SK-N-SH (cell line): ENCODE measurements around the gene ARPIN.

Source experiments
- CHD2 ChIP-seq: fragments of 150-350 bp; IDR thresholded peaks from 2 replicates; pipeline ENCODE4 v1.6.1; 2018; ENCODE audit warnings: low read length; ENCODE audit not compliant: partially characterized antibody
- EZH2phosphoT487 ChIP-seq: fragments of 200-600 bp; sonication (generic); IDR thresholded peaks from 2 replicates; pipeline ENCODE4 v1.6.1; 2017; ENCODE audit warnings: low read depth, mixed run types, mild to moderate bottlenecking, antibody characterized with exemption, moderate library complexity, borderline replicate concordance
- FOXM1 ChIP-seq: IDR thresholded peaks from 2 replicates; pipeline ENCODE4 v1.4.0; 2012; ENCODE audit warnings: low read depth, mild to moderate bottlenecking
- JUND ChIP-seq: IDR thresholded peaks from 2 replicates; pipeline ENCODE4 v1.4.0; 2012
- MAX ChIP-seq: IDR thresholded peaks from 2 replicates; pipeline ENCODE4 v1.4.0; 2012; ENCODE audit warnings: low read depth
- RAD21 ChIP-seq: IDR thresholded peaks from 2 replicates; pipeline ENCODE4 v1.6.1; 2012; ENCODE audit warnings: mild to moderate bottlenecking, low read length
- SIN3A ChIP-seq: IDR thresholded peaks from 2 replicates; pipeline ENCODE4 v1.6.1; 2012; ENCODE audit warnings: low read depth, mild to moderate bottlenecking, low read length, moderate library complexity, borderline replicate concordance
- TCF12 ChIP-seq: IDR thresholded peaks from 2 replicates; pipeline ENCODE4 v1.4.0; 2012
- YY1 ChIP-seq: IDR thresholded peaks from 2 replicates; pipeline ENCODE4 v1.4.0; 2012; ENCODE audit warnings: low read depth, mild to moderate bottlenecking
- TF ChIP-seq, protein P1 (sequence below): fragments of 200-600 bp; sonication (generic); IDR thresholded peaks from 2 replicates; pipeline ENCODE4 v1.6.1; 2017; ENCODE audit warnings: antibody characterized with exemption, mild to moderate bottlenecking, moderate library complexity
- TF ChIP-seq, protein P2 (sequence below): fragments of 150-350 bp; IDR thresholded peaks from 2 replicates; pipeline ENCODE4 v1.6.1; 2017; ENCODE audit warnings: antibody characterized with exemption, low read length, low read depth, borderline replicate concordance
- TF ChIP-seq, protein P3 (sequence below): IDR thresholded peaks from 2 replicates; pipeline ENCODE4; 2012

GRCh38 chr15:89958107-89958805 is 45.5 kb upstream of the ARPIN start:
- TF ChIP-seq, protein P1, sequence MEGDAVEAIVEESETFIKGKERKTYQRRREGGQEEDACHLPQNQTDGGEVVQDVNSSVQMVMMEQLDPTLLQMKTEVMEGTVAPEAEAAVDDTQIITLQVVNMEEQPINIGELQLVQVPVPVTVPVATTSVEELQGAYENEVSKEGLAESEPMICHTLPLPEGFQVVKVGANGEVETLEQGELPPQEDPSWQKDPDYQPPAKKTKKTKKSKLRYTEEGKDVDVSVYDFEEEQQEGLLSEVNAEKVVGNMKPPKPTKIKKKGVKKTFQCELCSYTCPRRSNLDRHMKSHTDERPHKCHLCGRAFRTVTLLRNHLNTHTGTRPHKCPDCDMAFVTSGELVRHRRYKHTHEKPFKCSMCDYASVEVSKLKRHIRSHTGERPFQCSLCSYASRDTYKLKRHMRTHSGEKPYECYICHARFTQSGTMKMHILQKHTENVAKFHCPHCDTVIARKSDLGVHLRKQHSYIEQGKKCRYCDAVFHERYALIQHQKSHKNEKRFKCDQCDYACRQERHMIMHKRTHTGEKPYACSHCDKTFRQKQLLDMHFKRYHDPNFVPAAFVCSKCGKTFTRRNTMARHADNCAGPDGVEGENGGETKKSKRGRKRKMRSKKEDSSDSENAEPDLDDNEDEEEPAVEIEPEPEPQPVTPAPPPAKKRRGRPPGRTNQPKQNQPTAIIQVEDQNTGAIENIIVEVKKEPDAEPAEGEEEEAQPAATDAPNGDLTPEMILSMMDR, result no peak
- TF ChIP-seq FOXM1 (no peak), RAD21 (no peak), JUND (no peak), MAX (no peak), EZH2phosphoT487 (no peak), TCF12 (no peak), CHD2 (no peak), YY1 (no peak), SIN3A (no peak)
- TF ChIP-seq, protein P2, sequence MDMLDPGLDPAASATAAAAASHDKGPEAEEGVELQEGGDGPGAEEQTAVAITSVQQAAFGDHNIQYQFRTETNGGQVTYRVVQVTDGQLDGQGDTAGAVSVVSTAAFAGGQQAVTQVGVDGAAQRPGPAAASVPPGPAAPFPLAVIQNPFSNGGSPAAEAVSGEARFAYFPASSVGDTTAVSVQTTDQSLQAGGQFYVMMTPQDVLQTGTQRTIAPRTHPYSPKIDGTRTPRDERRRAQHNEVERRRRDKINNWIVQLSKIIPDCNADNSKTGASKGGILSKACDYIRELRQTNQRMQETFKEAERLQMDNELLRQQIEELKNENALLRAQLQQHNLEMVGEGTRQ, result no peak
- TF ChIP-seq, protein P3, sequence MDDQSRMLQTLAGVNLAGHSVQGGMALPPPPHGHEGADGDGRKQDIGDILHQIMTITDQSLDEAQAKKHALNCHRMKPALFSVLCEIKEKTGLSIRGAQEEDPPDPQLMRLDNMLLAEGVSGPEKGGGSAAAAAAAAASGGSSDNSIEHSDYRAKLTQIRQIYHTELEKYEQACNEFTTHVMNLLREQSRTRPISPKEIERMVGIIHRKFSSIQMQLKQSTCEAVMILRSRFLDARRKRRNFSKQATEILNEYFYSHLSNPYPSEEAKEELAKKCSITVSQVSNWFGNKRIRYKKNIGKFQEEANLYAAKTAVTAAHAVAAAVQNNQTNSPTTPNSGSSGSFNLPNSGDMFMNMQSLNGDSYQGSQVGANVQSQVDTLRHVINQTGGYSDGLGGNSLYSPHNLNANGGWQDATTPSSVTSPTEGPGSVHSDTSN, result no peak
